Measurements from ENCODE around the gene TMEM266. TPM values are rescaled to one million over a fixed set of nuclear protein-coding genes. Genes with fewer than 3 reads are reported as not detected.

The TMEM266 gene
- total RNA-seq, 2 donors from 2014 or later = 0.20 TPM; not detected in 1

DNA sequence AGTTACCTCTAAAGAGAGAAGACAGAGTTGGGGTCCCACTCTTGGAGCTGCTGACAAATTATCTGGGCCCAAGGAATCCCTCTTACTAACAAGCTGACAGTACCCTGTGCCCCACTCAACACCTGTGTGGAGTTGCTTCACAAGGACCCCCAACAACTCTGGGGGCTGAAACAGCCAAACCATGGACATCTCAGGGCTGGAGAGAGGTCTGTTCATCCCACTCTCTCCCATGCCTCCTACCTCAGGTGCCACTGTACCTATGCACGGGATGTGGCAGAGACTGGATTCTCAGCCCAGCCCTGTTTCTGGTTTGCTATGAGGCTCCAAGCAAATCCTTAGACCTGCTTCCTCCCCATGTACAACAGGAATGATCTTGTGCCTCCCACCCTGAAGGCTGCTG is 149.7 kb downstream of the TMEM266 start:
- no peak for TF ChIP-seq CTCF (IDR thresholded peaks at IDR 0.05)
- Histone ChIP-seq H3K9me3 (no peaks in the 10 kb centered on the region), H3K27ac (no peak overlapping the region), H3K4me3 (no peak overlapping the region), H3K4me1 (peaks cover 0 to 4% of the 10 kb centered on the region in 2 donors), H3K36me3 (peaks cover 34% of the 10 kb centered on the region), H3K27me3 (no peaks in the 10 kb centered on the region)
- DNase-seq (ENCODE audit: low spot score) = no peak

GRCh38 chr15:76209942-76210341 is 150.2 kb downstream of the TMEM266 start:
- Histone ChIP-seq H3K27me3 (no peaks in the 10 kb centered on the region), H3K9me3 (no peaks in the 10 kb centered on the region), H3K4me3 (no peak overlapping the region), H3K4me1 (peaks cover 0 to 4% of the 10 kb centered on the region in 2 donors), H3K27ac (no peak overlapping the region), H3K36me3 (peaks cover 38% of the 10 kb centered on the region)
- DNase-seq (ENCODE audit: low spot score) = no peak
- TF ChIP-seq CTCF (IDR thresholded peaks at IDR 0.05) = no peak

DNA sequence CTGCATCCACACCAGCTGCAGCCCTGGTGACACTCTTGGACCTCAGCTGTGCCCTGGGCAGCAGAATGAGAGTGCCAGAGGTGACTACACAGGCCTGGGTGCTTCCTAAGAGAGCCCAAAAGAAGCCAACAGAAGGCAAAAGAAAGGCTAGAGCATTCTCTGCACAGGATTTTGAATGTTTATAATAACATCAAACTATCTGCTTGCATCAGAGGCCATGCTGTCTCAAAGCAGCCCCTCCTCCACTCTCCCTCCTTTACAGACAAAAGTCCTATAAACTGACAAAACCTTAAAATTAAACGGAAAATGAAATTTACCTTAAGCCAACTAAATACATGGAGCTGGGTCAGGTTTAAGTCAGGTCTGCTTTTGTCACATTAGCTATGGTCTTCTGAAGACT is 155.8 kb downstream of the TMEM266 start:
- H3K27me3 ChIP-seq = no peaks in the 10 kb centered on the region
- no peak for TF ChIP-seq CTCF (IDR thresholded peaks at IDR 0.05)
- no peaks in the 10 kb centered on the region for H3K9me3 ChIP-seq
- peaks cover 0 to 8% of the 10 kb centered on the region in 2 donors for H3K4me1 ChIP-seq
- H3K36me3 ChIP-seq = peaks cover 55% of the 10 kb centered on the region
- no peak overlapping the region for H3K27ac ChIP-seq
- H3K4me3 ChIP-seq = no peak overlapping the region
- DNase-seq (ENCODE audit: low spot score) = no peak

- TF ChIP-seq CTCF (IDR thresholded peaks at IDR 0.05) = no peak
- no peak overlapping the region for H3K27ac ChIP-seq
- H3K4me1 ChIP-seq = peaks cover 0 to 8% of the 10 kb centered on the region in 2 donors
- H3K27me3 ChIP-seq = no peaks in the 10 kb centered on the region
- peaks cover 41% of the 10 kb centered on the region for H3K36me3 ChIP-seq
- H3K9me3 ChIP-seq = no peaks in the 10 kb centered on the region
- H3K4me3 ChIP-seq = no peak overlapping the region
- no peak for DNase-seq (ENCODE audit: low spot score)
Observed at GRCh38 chr15:76217029-76217881, 157.5 kb downstream of the TMEM266 start.

- no peak for TF ChIP-seq CTCF (IDR thresholded peaks at IDR 0.05)
- no peak overlapping the region for H3K27ac ChIP-seq
- peaks cover 0 to 8% of the 10 kb centered on the region in 2 donors for H3K4me1 ChIP-seq
- H3K4me3 ChIP-seq = no peak overlapping the region
- no peaks in the 10 kb centered on the region for H3K27me3 ChIP-seq
- no peak for DNase-seq (ENCODE audit: low spot score)
- peaks cover 40% of the 10 kb centered on the region for H3K36me3 ChIP-seq
- H3K9me3 ChIP-seq = no peaks in the 10 kb centered on the region
Observed at GRCh38 chr15:76217882-76218217, 158.1 kb downstream of the TMEM266 start.

All from right atrium auricular region (tissue), 2 donors.